CD14-positive monocyte (primary cell): Measurements from ENCODE around the gene EPGN. TPM values are rescaled to one million over a fixed set of nuclear protein-coding genes. Genes with fewer than 3 reads are reported as not detected.

Experiments used
- DNase-seq, 3 donors: peaks; one replicate each; pipeline ENCODE4 v3.0.0-alpha.2; 2011 to 2022
- H2AFZ ChIP-seq: 2 replicates; pipeline ENCODE4 v1.6.0; 2012; ENCODE audit warnings: mild to moderate bottlenecking, low read depth, low read length, inconsistent platforms; ENCODE audit not compliant: insufficient read depth, poor library complexity, severe bottlenecking
- H3K27ac ChIP-seq, 2 donors: 1 replicate in 1 of 2; 2 replicates in 1 of 2; pipeline ENCODE4 v1.5.1; 2012 to 2013; ENCODE audit warnings: low read length in 2 of 2, control low read depth in 1 of 2, inconsistent platforms in 1 of 2, low read depth in 1 of 2, mild to moderate bottlenecking in 1 of 2
- H3K27me3 ChIP-seq, 2 donors: one replicate each; pipeline versions ENCODE4 v1.6.0 to v1.6.1; 2011 to 2013; ENCODE audit warnings: low read length in 2 of 2; ENCODE audit not compliant: control insufficient read depth in 2 of 2, insufficient read depth in 2 of 2
- H3K36me3 ChIP-seq, 2 donors: replicated peaks in 1 of 2; 1 replicate in 1 of 2; 2 replicates in 1 of 2; pipeline versions ENCODE4 v1.5.1 to v1.6.1; 2012 to 2013; ENCODE audit warnings: low read length in 2 of 2, control low read depth in 1 of 2, inconsistent platforms in 1 of 2, mild to moderate bottlenecking in 1 of 2; ENCODE audit not compliant: insufficient read depth in 2 of 2, control insufficient read depth in 1 of 2
- H3K4me1 ChIP-seq, 2 donors: 1 replicate in 1 of 2; 2 replicates in 1 of 2; pipeline versions ENCODE4 v1.5.1 to v1.6.1; 2012 to 2013; ENCODE audit warnings: low read length in 2 of 2, control low read depth in 1 of 2, inconsistent platforms in 1 of 2, mild to moderate bottlenecking in 1 of 2, moderate library complexity in 1 of 2; ENCODE audit not compliant: insufficient read depth in 2 of 2, control insufficient read depth in 1 of 2
- H3K4me2 ChIP-seq: replicated peaks from 2 replicates; pipeline ENCODE3; 2012; ENCODE audit warnings: low read length, moderate library complexity, mild to moderate bottlenecking; ENCODE audit not compliant: poor library complexity, severe bottlenecking; ENCODE audit errors: extremely low read depth
- H3K4me3 ChIP-seq, 3 experiments: fragments of 200-600 bp in 1 of 3; sonication (generic) in 1 of 3; replicated peaks in 1 of 3; 1 replicate in 2 of 3; 2 replicates in 1 of 3; pipeline ENCODE4 v1.5.1; 2011 to 2013; ENCODE audit warnings: low read length in 3 of 3, mild to moderate bottlenecking in 3 of 3, control low read depth in 2 of 3, low read depth in 2 of 3, inconsistent platforms in 1 of 3, moderate library complexity in 1 of 3
- H3K79me2 ChIP-seq: 2 replicates; pipeline ENCODE4 v1.6.0; 2012; ENCODE audit warnings: mild to moderate bottlenecking, control low read depth, inconsistent platforms, low read length, moderate library complexity; ENCODE audit not compliant: insufficient read depth
- H3K9ac ChIP-seq: 2 replicates; pipeline ENCODE4 v1.6.0; 2017; ENCODE audit warnings: low read length, mild to moderate bottlenecking; ENCODE audit not compliant: insufficient read depth, poor library complexity, severe bottlenecking
- H3K9me3 ChIP-seq, 2 donors: replicated peaks in 1 of 2; 1 replicate in 1 of 2; 2 replicates in 1 of 2; pipeline versions ENCODE4 v1.5.1 to v1.6.1; 2012 to 2013; ENCODE audit warnings: low read length in 2 of 2, control low read depth in 1 of 2; ENCODE audit not compliant: control insufficient read depth in 1 of 2, insufficient read depth in 1 of 2
- H4K20me1 ChIP-seq: 2 replicates; pipeline ENCODE4 v1.6.0; 2012; ENCODE audit warnings: mild to moderate bottlenecking, low read length, control low read depth, moderate library complexity; ENCODE audit not compliant: insufficient read depth
- H3K27ac Mint-ChIP-seq, 7 donors: one replicate each; pipeline ENCODE4 v1.8.0; 2020; ENCODE audit warnings: mild to moderate bottlenecking in 7 of 7, mixed read lengths in 7 of 7, moderate library complexity in 6 of 7, inconsistent platforms in 2 of 7
- H3K27me3 Mint-ChIP-seq, 3 donors: one replicate each; pipeline ENCODE4 v1.8.0; 2021 to 2022; ENCODE audit warnings: low read depth in 3 of 3, mild to moderate bottlenecking in 3 of 3, mixed read lengths in 3 of 3, moderate library complexity in 3 of 3, inconsistent platforms in 1 of 3
- H3K36me3 Mint-ChIP-seq, 2 donors: one replicate each; pipeline ENCODE4 v1.8.0; 2020; ENCODE audit warnings: mixed read lengths in 2 of 2, inconsistent platforms in 1 of 2, mild to moderate bottlenecking in 1 of 2
- H3K4me1 Mint-ChIP-seq: one replicate; pipeline ENCODE4 v1.8.0; 2020; ENCODE audit warnings: mild to moderate bottlenecking, mixed read lengths
- H3K4me3 Mint-ChIP-seq, 2 donors: one replicate each; pipeline ENCODE4 v1.8.0; 2020; ENCODE audit warnings: mild to moderate bottlenecking in 2 of 2, mixed read lengths in 2 of 2, moderate library complexity in 1 of 2
- H3K9me3 Mint-ChIP-seq, 7 donors: one replicate each; pipeline ENCODE4 v1.8.0; 2020 to 2022; ENCODE audit warnings: mixed read lengths in 7 of 7, mild to moderate bottlenecking in 6 of 7, moderate library complexity in 6 of 7, inconsistent platforms in 2 of 7
- CTCF ChIP-seq: fragments of 200-600 bp; IDR thresholded peaks from one replicate; pipeline ENCODE4 v1.8.0; 2022; ENCODE audit warnings: antibody characterized with exemption, mild to moderate bottlenecking
- intact Hi-C, 2 donors: fragments of 100-400 bp; cut with micrococcal nuclease; formaldehyde crosslinking; loops; one replicate each; pipeline versions ENCODE4 v1.15.0 to v1.15.1; 2023
- polyA plus RNA-seq, 3 donors: library from polyadenylated mRNA; depleted of rRNA in 1 of 3; unstranded in 2 of 3; stranded (reverse) in 1 of 3; fragments of 300-500 nt in 2 of 3; fragments of >200 nt in 1 of 3; fragmentation: Illumina TruSeq in 2 of 3; gene quantifications; 1 replicate in 2 of 3; 2 replicates in 1 of 3; pipeline ENCODE4 v1.2.3, GENCODE V29; 2012 to 2021

The EPGN gene
- polyA plus RNA-seq, 3 donors, result not detected

DNA sequence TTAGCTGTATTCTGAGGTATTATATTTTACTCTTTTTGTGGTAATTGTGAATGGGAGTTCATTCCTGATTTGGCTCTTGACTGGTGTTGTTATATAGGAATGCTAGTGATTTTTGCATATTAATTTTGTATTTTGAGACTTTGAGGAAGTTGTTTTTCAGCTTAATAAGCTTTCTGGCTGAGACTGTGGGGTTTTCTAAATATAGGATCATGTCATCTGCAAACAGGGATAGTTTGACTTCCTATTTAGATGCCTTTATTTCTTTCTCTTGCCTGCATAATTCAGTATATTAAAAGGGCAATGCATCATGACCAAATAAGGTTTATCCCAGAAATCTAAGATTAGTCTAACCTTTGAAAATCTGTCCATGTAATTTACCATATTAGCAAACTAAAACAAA, 44.7 kb upstream of the EPGN start:
- intact Hi-C loops, result no loop called here
- no peaks in the 10 kb centered on the region for H3K9me3 Mint-ChIP-seq
- DNase-seq, result no peak
- H3K36me3 Mint-ChIP-seq, result no peaks in the 10 kb centered on the region
- H3K4me3 Mint-ChIP-seq, result no peak overlapping the region
- Histone ChIP-seq H3K27ac (no peak overlapping the region), H3K27me3 (no peaks in the 10 kb centered on the region), H3K79me2 (no peaks in the 10 kb centered on the region), H3K36me3 (no peaks in the 10 kb centered on the region), H3K4me2 (no peak overlapping the region), H2AFZ (no peak overlapping the region), H4K20me1 (no peaks in the 10 kb centered on the region), H3K9me3 (no peaks in the 10 kb centered on the region), H3K9ac (no peak overlapping the region), H3K4me3 (no peak overlapping the region), H3K4me1 (no peaks in the 10 kb centered on the region)
- TF ChIP-seq CTCF, result no peak
- H3K27me3 Mint-ChIP-seq, result peaks cover 0 to 3% (median 0%) of the 10 kb centered on the region in 3 donors
- H3K4me1 Mint-ChIP-seq, result peaks cover 6% of the 10 kb centered on the region
- no peak overlapping the region for H3K27ac Mint-ChIP-seq

DNA sequence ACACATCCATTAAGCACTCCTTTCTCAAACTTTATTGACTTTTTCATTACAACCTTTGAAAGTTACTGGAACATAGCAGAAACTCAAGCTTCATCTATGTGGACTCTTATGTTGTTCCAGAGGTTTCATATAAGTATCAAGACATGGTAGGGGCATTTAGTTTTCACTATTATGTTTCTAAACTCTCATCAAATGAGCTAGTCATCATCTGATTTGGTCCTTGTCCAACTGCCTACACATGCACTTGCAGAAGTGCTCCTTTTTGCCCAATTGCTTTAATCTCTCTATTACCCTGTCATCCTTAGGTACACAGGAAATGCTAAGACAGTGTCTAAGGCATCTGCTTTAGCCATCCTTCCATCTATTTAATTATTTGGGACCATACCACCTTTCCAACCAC, 42.2 kb upstream of the EPGN start:
- H3K4me1 ChIP-seq, result no peaks in the 10 kb centered on the region
- no peak for TF ChIP-seq CTCF
- Mint-ChIP-seq H3K4me3 (no peak overlapping the region), H3K4me1 (peaks cover 6% of the 10 kb centered on the region), H3K27ac (no peak overlapping the region), H3K9me3 (peaks cover 0 to 4% (median 0%) of the 10 kb centered on the region in 7 donors), H3K27me3 (no peaks in the 10 kb centered on the region), H3K36me3 (no peaks in the 10 kb centered on the region)
- H3K9me3 ChIP-seq, result no peaks in the 10 kb centered on the region
- H3K4me2 ChIP-seq, result no peak overlapping the region
- H3K27ac ChIP-seq, result no peak overlapping the region
- no peak overlapping the region for H3K9ac ChIP-seq
- no peaks in the 10 kb centered on the region for H3K36me3 ChIP-seq
- DNase-seq, result no peak
- H3K27me3 ChIP-seq, result no peaks in the 10 kb centered on the region
- H3K4me3 ChIP-seq, result no peak overlapping the region
- no peak overlapping the region for H2AFZ ChIP-seq
- intact Hi-C loops, result no loop called here
- no peaks in the 10 kb centered on the region for H3K79me2 ChIP-seq
- H4K20me1 ChIP-seq, result no peaks in the 10 kb centered on the region
